Measurements from ENCODE around the gene LRIF1. TPM values are rescaled to one million over a fixed set of nuclear protein-coding genes. Genes with fewer than 3 reads are reported as not detected.

The LRIF1 gene
- total RNA-seq, 4 donors from 2014 or later, result 6.4 to 9.1 (median 6.6) TPM

DNA sequence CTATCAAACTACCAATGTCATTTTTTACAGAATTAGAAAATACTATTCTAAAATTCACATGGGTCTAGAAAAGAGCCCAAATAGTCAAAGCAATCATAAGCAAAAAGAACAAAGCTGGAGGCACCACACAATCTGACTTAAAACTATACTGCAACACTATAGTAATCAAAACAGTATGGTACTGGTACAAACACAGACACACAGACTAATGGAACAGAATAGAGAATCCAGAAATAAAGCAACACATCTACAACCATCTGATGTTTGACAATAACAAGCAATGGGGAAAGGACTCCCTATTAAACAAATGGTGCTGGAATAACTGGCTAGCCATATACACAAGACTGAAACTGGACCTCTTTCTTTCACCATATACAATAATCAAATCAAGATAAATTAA, 50.9 kb downstream of the LRIF1 start:
- no peak for DNase-seq (ENCODE audit: low spot score)
- no peak for TF ChIP-seq CTCF (IDR thresholded peaks at IDR 0.05)
- no peak for ATAC-seq (ENCODE audit: low FRiP score)

GRCh38 chr1:110903853-110904500, 59.7 kb downstream of the LRIF1 start:
- DNase-seq (ENCODE audit: low spot score) (no peak), ATAC-seq (ENCODE audit: low FRiP score) (no peak)
- no peak for TF ChIP-seq CTCF (IDR thresholded peaks at IDR 0.05)

GRCh38 chr1:110902820-110903463, 60.8 kb downstream of the LRIF1 start:
- TF ChIP-seq CTCF (IDR thresholded peaks at IDR 0.05), result no peak
- no peak for DNase-seq (ENCODE audit: low spot score)
- ATAC-seq (ENCODE audit: low FRiP score), result no peak

- DNase-seq (ENCODE audit: low spot score), result no peak
- TF ChIP-seq CTCF (IDR thresholded peaks at IDR 0.05), result no peak
- ATAC-seq (ENCODE audit: low FRiP score), result no peak
These were observed 64.3 kb downstream of the LRIF1 start for GRCh38 chr1:110899458-110899843.

DNA sequence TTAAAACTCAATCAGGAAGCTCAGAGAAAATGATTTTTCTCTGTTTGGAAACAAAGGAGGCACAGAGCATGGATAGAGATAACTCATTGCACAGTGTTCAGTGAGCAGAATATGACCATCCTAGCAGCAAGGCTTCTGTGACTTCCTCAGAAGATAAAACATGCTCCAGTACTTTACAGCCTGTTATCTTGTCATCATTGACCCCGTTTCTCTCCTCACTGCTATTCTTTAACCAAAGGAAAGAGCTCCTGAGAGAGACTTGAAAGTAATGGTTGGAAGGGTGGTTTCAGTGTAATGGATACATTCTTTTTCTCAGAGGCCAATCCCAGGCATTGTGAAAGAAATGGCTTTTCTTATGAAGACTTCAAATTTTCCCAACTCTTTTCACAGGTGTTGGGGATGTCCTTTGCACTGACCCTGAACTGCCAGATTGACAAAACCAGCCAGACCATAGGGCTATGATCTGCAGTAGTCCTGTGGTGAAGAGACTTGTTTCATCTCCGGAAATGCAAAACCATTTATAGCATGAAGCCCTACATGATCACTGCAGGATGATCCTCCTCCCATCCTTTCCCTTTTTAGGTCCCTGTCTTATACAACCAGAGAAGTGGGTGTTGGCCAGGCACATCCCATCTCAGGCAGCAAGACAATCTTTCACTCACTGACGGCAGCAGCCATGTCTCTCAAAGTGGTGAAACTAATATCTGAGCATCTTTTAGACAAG, 64.8 kb downstream of the LRIF1 start:
- ATAC-seq (ENCODE audit: low FRiP score) (no peak), DNase-seq (ENCODE audit: low spot score) (no peak)
- no peak for TF ChIP-seq CTCF (IDR thresholded peaks at IDR 0.05)

GRCh38 chr1:110897681-110898080, 66.0 kb downstream of the LRIF1 start:
- no peak for TF ChIP-seq CTCF (IDR thresholded peaks at IDR 0.05)
- ATAC-seq (ENCODE audit: low FRiP score), result no peak
- DNase-seq (ENCODE audit: low spot score), result no peak

Other genes with a start within 250 kb of the LRIF1 start
- gene CD53, start 90.8 kb downstream of the LRIF1 start, total RNA-seq, result 100 to 1,000 TPM in 2 of 4 donors, 10 to 100 TPM in 2; 58.8 to 204 (median 95.3) TPM
- gene DRAM2, start 176.2 kb upstream of the LRIF1 start, total RNA-seq, result 100 to 1,000 TPM in 1 of 4 donors, 10 to 100 TPM in 3; 38.8 to 125 (median 69.9) TPM
- gene CEPT1, start 176.3 kb upstream of the LRIF1 start, total RNA-seq, result 10 to 100 TPM; 38.6 to 61.0 (median 40.2) TPM
- 10 to 100 TPM; 19.5 to 41.7 (median 27.8) TPM for gene DENND2D, start 236.7 kb upstream of the LRIF1 start, total RNA-seq

Data from omental fat pad (tissue), 4 donors.